ENCODE data around the gene LPA. TPM values are rescaled to one million over a fixed set of nuclear protein-coding genes. Genes with fewer than 3 reads are reported as not detected.
A peak's percentile ranks its signal among the peaks of the same experiment; 100 is the strongest.
"Not testable (repeated sequence)": the region's sequence is repeated elsewhere in the genome, so short reads cannot be mapped to it uniquely, and the experiment has no call there.

Gene LPA
- total RNA-seq, 1 donor from 2014 or later, result 0.30 TPM

DNA sequence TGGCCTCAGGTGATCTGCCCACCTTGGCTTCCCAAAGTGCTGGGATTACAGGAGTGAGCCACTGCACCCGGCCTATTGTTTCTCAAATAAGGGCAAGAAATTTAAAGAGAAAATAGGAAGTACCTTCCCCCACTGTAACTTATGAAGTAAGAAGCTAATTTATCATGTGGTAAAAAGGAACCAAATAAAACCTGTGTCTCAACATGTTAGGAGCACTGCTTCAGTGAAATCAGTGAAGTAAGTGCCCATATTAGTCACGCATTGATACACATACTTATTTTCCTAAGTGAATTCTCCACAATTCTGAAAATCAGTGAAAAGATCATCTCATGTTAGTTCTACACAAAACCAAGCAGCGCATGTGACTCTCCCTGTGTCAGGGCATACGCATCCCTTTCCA lies 14.2 kb upstream of the LPA start:
- TF ChIP-seq, protein P1, sequence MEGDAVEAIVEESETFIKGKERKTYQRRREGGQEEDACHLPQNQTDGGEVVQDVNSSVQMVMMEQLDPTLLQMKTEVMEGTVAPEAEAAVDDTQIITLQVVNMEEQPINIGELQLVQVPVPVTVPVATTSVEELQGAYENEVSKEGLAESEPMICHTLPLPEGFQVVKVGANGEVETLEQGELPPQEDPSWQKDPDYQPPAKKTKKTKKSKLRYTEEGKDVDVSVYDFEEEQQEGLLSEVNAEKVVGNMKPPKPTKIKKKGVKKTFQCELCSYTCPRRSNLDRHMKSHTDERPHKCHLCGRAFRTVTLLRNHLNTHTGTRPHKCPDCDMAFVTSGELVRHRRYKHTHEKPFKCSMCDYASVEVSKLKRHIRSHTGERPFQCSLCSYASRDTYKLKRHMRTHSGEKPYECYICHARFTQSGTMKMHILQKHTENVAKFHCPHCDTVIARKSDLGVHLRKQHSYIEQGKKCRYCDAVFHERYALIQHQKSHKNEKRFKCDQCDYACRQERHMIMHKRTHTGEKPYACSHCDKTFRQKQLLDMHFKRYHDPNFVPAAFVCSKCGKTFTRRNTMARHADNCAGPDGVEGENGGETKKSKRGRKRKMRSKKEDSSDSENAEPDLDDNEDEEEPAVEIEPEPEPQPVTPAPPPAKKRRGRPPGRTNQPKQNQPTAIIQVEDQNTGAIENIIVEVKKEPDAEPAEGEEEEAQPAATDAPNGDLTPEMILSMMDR (IDR thresholded peaks at IDR 0.05), result no peak
- no peak for ATAC-seq

DNA sequence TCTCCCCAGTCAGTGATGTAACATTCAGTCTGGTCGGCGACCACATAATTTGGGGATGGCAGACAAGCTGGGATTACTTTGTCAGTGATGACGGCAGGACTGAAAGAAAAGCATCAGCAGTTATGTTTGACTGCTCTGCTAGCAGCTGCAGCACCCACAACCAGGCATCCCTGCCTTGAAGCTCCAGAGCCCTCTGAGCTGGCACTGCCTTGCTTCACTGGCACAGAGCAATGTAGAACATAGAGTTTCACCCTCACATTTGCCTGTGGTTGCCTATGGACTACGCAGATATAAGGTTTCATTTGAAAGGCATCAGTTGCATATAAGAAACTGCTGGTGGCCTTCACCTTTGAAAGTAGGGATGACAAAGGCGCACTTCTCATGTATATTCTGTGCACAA lies 12.3 kb upstream of the LPA start:
- intact Hi-C loops (cut with DNase I); H3K27ac ChIP-seq; H3K4me1 ChIP-seq; H3K9me3 ChIP-seq; H3K27me3 ChIP-seq (ENCODE audit: low read depth); ATAC-seq; DNase-seq; H3K4me3 ChIP-seq; H3K36me3 ChIP-seq: not testable (repeated sequence)

More for the DNA sequence above, 14.2 kb upstream of the LPA start:
- intact Hi-C loops (cut with DNase I), result no loop called here
- Histone ChIP-seq H3K27me3 (ENCODE audit: low read depth) (no peaks in the 10 kb centered on the region), H3K27ac (no peak overlapping the region), H3K9me3 (no peaks in the 10 kb centered on the region), H3K4me3 (no peak overlapping the region), H3K4me1 (no peaks in the 10 kb centered on the region), H3K36me3 (no peaks in the 10 kb centered on the region)
- no peak for DNase-seq

DNA sequence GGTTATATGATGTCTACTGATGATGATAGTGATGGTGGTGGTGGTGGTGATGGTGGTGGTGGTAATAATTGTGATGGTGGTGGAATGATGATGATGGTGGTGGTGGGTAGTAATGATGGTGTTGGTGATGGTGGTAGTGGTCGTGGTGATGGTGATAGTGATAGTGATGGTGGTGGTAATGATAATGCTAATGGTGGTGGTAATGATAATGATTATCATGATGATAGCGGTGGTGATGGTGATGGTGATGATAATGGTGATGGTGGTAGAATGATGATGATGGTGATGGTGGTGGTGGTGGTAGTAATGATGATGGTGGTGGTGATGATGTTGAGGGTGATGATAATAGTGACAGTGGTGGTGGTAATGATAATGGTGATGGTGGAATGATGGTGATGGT lies 4.5 kb upstream of the LPA start:
- H3K4me1 ChIP-seq, result no peaks in the 10 kb centered on the region
- no peaks in the 10 kb centered on the region for H3K9me3 ChIP-seq
- DNase-seq (no peak), ATAC-seq (no peak)
- H3K27me3 ChIP-seq (ENCODE audit: low read depth), result no peaks in the 10 kb centered on the region
- TF ChIP-seq, protein P1 (IDR thresholded peaks at IDR 0.05), result no peak
- H3K4me3 ChIP-seq, result no peak overlapping the region
- intact Hi-C loops (cut with DNase I), result no loop called here
- no peak overlapping the region for H3K27ac ChIP-seq
- H3K36me3 ChIP-seq, result no peaks in the 10 kb centered on the region

DNA sequence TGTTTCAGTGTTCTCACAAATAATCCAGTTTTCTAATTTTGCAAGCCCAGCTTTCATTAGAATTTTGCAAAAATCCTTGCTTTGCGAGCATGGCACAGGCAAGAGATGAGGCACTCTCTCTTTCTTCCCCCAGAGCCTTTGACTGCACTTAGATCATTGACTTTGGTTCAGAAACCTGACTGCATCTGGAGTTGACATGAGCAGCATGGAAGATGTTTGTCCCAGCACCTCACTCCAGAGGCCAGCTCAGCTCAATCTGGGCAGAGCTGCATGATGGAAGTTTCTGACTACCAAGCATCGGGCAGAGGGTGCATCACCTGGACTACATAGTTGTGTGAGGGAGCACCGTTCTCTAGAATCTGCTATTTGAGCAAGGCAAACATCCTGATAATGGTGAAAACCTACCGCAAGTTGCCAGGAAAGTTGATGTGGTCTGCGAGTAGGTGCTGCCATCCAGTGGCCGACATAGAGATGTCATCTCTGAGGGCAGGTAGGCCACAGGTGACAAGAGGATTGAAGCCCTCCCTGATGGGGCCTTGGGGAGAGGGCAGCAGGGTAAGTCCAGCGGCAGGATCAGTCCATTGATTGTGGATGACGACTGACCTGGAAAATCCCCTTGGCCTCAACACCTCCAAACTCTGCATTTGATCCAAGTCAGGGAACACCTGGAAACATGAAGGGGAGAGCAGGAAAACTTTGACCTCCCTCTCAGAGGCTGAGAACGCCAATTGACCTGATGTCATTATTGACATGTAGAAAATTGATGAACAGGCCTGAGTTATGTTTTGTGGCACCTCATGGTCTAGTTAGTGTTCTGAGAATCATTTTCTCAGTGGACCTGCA lies 3.8 kb upstream of the LPA start:
- DNase-seq, result no peak
- TF ChIP-seq, protein P1 (IDR thresholded peaks at IDR 0.05), result peak; percentile 47
- intact Hi-C loops (cut with DNase I), result no loop called here
- no peaks in the 10 kb centered on the region for H3K9me3 ChIP-seq
- H3K36me3 ChIP-seq, result no peaks in the 10 kb centered on the region
- H3K27ac ChIP-seq, result no peak overlapping the region
- H3K27me3 ChIP-seq (ENCODE audit: low read depth), result no peaks in the 10 kb centered on the region
- H3K4me3 ChIP-seq, result no peak overlapping the region
- no peaks in the 10 kb centered on the region for H3K4me1 ChIP-seq
- ATAC-seq, result peak; percentile 69 to 70

DNA sequence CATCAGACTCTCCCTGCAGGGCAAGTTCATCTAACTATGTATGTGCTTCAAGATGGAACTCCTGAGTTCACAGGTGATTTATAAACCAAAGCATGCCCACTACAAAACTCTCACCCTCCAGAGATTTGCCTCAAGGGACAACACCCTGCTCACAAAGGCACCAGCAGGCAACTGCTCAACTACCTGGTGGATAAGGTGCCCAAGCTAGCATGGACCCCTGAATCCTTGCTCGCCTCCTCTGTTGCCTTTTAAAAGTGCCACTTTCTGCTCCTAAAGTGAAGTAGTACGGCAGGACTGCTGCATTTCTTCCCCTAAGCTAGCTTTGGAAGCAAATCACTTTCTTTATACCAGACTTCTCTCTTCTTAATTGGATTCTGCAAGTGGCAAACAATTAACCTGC lies 1.2 kb downstream of the LPA start:
- Histone ChIP-seq H3K36me3 (no peaks in the 10 kb centered on the region), H3K9me3 (no peaks in the 10 kb centered on the region), H3K4me3 (no peak overlapping the region), H3K27me3 (ENCODE audit: low read depth) (no peaks in the 10 kb centered on the region), H3K4me1 (no peaks in the 10 kb centered on the region), H3K27ac (no peak overlapping the region)
- ATAC-seq (no peak), DNase-seq (no peak)
- TF ChIP-seq, protein P1 (IDR thresholded peaks at IDR 0.05), result no peak
- intact Hi-C loops (cut with DNase I), result no loop called here

DNA sequence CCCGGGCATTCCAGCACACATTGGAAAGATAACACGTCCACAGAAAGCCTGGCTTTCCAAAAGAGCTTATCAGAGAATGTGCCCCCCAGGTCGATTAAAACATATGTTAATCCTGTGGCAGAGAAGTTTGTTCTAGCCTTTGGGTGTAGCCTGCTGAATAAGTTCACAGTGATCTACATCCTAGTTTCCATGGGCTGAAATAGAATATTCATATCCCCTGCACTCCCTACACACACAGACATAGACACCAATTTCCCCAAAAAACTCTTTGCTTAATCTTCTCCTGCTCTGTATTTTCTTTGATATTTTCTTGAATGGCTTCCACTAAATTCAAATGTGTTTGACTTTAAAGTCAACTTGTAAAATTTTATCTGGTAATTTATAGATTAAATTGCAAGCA lies 1.6 kb downstream of the LPA start:
- Histone ChIP-seq H3K9me3 (peaks cover 3% of the 10 kb centered on the region), H3K27me3 (ENCODE audit: low read depth) (no peaks in the 10 kb centered on the region), H3K4me1 (no peaks in the 10 kb centered on the region), H3K4me3 (no peak overlapping the region), H3K27ac (no peak overlapping the region), H3K36me3 (no peaks in the 10 kb centered on the region)
- no peak for DNase-seq
- TF ChIP-seq, protein P1 (IDR thresholded peaks at IDR 0.05), result no peak
- intact Hi-C loops (cut with DNase I), result no loop called here
- ATAC-seq, result no peak

Data from lower lobe of right lung (tissue), 2 donors.